GM20431 (cell line): ENCODE data around the gene PDCD4.

Experiments
- in situ Hi-C: fragments of 300-500 bp; cut with MseI, MboI; formaldehyde crosslinking; loops from one replicate; pipeline ENCODE4 v1.15.0; 2020; ENCODE audit warnings: low sequenced_read_pairs; ENCODE audit not compliant: unreplicated experiment

The PDCD4 gene

DNA sequence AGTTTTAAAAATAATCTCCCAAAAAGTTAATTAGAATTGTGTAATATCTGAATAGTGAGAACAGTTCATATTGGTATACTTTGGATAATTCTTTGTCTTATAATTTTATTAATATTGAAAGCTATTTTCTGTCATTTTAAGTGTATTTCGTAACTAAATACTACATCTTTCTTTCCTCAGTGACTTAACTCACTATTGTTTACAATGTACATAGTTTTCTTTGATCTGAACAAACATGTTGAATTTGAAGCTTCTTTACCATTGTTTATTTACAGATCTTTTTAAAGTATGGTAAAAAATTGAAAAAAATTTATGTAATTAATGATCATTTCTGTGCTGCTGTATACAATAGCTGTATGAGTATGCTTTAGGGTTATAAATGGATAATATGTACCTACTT, 5.1 kb downstream of the PDCD4 start:
- in situ Hi-C loops: loop anchor here (25.0 kb wide), 1 partner anchor 114 kb away; no protein-coding TSS in a partner anchor

DNA sequence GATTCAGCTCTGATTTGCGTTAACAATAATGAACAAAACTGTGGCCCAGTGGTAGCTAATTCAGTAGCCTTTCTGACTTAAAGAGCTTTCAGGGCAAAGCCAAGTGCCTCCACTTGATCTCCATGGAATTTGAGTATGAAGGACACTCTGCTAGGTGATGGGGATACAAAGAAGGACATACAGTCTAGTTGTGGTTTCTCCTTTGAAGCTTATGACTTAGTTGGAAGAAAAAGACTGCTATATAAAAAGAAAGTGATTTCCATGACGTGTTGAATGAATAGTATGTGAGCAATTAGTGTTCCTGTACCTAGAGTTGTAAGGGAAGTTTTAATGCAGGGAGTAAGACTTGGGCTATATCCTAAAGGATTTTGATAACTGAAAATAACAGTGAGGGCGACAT, 8.3 kb downstream of the PDCD4 start:
- in situ Hi-C loops: loop anchor here (25.0 kb wide), 1 partner anchor 118 kb away; no protein-coding TSS in a partner anchor

DNA sequence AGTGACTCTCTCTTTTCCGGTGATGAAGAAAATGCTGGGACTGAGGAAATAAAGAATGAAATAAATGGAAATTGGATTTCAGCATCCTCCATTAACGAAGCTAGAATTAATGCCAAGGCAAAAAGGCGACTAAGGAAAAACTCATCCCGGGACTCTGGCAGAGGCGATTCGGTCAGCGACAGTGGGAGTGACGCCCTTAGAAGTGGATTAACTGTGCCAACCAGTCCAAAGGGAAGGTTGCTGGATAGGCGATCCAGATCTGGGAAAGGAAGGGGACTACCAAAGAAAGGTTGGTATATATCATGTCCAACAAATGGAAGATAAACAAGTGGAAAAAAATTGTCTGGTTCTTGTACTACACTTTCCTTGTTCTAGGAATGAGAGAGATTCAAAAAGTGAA, 9.5 kb downstream of the PDCD4 start:
- in situ Hi-C loops: loop anchor here (25.0 kb wide), 1 partner anchor 119 kb away; no protein-coding TSS in a partner anchor

DNA sequence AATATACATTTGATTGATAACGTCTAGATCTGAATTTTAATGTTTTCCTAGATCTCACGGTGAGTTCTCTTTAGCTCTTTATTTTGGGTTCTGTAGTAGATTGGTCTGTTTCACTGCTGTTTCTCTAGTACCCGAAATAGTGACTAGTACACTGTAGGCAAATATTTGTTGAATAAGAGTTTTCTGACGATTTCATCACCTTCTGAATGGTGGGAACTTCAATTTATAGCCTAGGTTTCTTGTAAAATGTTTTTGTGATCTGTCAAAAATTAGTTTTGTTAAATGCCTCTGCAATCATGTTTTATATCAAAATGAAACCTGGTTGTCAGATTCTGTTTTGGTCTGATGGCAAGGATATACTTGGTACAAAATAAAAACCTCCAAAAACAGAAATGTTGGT, 10.2 kb downstream of the PDCD4 start:
- in situ Hi-C loops: loop anchor here (25.0 kb wide), 1 partner anchor 120 kb away; no protein-coding TSS in a partner anchor

DNA sequence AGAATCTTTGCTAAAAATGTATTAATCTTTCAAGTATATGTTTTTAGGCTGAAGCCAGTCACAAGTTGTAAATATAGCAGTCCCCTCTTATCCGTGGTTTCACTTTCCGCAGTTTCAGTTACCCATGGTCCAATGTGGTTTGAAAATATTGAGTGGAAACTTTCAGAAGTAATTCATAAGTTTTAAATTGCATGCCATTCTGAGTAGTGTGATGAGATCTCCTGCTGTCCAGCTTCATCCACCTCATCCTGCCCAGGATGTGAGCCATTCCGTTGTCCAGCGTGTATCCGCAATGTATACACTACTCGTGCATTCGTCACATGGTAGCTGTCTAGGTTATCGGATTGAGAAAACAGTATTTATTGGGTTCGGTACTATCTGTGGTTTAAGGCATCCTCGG, 12.2 kb downstream of the PDCD4 start:
- in situ Hi-C loops: loop anchor here (25.0 kb wide), 1 partner anchor 122 kb away; no protein-coding TSS in a partner anchor

DNA sequence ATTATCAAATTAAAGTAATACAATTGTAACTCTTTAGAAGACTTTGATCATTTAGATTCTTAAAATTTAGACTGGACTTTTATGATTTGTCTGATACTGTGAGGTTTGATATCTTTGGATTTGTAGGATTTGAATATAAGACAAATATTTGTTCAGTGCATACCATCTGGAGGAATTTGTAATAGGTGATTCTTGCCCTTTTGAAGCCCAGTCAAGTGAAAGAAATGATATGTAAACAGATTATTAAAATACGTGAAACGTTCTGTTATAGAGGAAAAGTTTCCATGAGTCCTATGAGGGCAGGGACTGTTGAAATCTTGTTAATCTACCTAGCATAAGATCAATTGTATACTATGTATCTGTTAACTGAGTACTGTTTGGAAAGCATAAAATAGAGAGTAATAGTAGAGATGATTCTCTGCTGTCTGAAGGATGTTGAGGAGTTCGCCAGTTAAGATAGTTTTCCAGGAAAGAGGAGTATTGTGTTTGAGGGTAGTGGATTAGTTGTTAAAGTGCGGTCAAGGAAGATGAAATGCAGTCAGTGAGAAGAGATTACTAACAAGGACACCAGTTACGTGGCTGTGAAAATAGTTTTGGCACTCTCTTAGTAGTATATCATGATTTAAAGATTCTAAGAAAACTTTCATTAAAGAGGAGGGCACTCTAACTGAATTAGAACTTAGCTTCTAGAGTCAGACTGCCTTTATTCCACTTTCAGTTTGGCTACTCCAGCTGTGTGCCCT, 14.4 kb downstream of the PDCD4 start:
- in situ Hi-C loops: loop anchor here (25.0 kb wide), 1 partner anchor 124 kb away; no protein-coding TSS in a partner anchor

DNA sequence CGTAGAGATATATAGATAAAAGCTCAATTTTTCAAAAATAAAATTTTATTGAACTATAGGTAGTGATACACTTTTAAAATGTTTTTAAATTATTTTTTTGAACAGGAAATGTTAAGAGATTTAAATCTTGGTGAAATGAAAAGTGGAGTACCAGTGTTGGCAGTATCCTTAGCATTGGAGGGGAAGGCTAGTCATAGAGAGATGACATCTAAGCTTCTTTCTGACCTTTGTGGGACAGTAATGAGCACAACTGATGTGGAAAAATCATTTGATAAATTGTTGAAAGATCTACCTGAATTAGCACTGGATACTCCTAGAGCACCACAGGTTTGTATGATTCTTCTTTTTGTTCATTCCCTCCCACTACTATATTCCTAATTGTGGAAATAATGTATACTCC, 15.8 kb downstream of the PDCD4 start:
- in situ Hi-C loops: loop anchor here (25.0 kb wide), 1 partner anchor 125 kb away; no protein-coding TSS in a partner anchor

DNA sequence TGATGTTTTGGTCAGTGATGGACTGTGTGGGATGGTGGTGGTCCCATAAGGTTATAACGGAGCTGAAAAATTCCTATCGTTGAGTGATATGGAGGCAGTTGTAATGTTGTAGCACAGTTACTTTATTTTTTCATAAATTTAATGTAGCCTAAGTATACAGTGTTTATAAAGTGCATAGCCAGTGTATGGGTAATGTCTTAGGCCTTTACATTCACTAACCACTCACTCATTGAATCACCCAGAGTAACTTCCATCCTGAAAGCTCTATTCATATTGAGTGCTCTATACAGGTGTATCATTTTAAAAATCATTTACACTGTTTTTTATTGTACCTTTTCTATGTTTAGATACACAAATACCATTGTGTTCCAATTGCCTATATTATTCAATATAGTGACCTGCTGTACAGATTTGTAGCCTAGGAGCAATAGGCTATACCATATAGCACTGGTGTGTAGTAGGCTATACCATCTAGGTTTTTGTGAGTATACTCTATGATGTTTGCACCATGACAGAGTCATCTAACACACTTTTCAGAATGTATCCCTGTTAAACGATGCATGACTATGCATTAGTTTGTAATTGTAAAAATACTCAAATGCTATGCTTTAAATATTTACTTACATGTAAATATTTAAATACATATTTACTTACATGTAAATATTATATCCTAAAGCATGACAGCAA, 21.0 kb downstream of the PDCD4 start:
- in situ Hi-C loops: loop anchor here (25.0 kb wide), 1 partner anchor 130 kb away; no protein-coding TSS in a partner anchor

DNA sequence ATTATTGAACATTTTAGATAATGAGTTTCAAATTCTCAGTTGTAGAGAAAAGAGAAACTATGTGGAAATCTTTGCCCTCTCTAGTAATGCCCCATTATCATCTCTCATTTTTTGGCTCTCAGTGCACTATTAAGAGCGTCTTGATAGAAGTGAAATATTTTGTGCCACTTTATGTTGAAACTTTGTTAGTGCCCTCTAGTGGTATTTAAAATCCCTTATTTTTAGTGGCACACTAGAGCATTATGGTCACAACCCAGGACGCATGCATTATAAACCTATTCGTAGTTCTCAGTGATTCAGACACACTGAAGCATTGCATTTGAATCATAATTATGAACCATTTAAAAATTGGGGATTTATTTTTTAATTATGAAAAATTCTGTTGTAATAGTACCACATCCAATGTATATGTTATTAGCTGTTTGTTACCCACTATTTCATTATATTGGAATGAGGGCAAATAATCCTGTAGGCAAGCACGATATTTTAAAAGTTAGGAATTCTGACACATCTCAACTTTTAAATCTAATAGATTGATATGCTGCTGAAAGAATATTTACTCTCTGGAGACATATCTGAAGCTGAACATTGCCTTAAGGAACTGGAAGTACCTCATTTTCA, 21.9 kb downstream of the PDCD4 start:
- in situ Hi-C loops: loop anchor here (25.0 kb wide), 1 partner anchor 131 kb away; no protein-coding TSS in a partner anchor

DNA sequence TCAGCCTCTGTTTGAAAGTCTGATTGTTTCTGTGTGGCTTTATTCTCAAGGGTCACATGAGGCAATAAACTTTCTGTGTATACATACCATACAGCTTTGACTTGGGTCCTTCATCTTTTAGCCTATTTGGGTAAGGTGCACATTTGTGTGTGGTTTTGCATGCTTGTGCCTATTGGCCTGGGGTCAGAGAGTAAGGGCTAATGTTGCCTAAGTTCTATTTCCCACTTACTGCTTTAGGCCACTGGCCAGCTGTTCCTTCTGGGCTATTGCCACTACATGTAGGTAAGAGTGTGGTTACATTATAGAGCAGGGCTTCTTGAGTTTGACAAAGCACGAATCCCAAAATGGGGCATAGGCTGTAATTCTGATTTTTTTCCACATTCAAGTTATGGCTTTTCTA, 25.5 kb downstream of the PDCD4 start:
- in situ Hi-C loops: loop anchor here (25.0 kb wide), 1 partner anchor 135 kb away; no protein-coding TSS in a partner anchor

DNA sequence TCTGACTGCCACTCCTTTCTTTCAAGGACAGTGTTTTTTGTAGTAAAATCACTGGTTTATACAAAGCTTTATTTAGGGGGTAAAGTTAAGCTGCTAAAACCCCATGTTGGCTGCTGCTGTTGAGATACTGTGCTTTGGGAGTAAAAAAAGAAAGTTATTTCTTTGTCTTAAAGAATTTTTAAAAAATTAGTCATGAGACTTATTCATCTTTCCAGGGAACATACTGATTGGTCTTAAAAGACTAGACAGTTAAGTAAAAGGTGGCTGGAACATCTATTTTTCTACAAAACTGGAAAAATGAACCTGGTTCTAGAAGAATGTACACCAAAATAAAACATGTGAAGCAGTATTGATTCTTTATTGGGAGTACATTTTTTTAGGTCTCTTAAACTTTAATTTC, 26.7 kb downstream of the PDCD4 start:
- in situ Hi-C loops: loop anchor here (25.0 kb wide), 1 partner anchor 136 kb away; no protein-coding TSS in a partner anchor

DNA sequence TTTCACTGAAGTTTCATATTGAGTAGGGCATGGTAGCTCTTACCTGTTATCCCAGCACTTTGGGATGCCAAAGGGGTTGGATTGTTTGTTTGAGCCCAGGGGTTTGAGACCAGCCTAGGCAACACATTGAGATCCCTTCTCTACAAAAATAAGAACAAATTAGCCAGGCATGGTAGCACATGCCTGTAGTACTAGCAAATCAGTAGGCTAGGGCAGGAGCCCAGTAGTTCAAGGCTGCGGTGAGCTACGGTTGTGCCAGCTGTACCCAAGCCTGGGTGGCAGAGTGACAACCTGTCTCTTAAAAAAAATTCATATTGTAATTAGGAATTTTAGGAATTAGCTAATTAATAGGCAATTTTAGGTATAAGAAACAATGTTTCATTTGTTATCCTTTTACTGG, 29.3 kb downstream of the PDCD4 start:
- in situ Hi-C loops: no loop called here

DNA sequence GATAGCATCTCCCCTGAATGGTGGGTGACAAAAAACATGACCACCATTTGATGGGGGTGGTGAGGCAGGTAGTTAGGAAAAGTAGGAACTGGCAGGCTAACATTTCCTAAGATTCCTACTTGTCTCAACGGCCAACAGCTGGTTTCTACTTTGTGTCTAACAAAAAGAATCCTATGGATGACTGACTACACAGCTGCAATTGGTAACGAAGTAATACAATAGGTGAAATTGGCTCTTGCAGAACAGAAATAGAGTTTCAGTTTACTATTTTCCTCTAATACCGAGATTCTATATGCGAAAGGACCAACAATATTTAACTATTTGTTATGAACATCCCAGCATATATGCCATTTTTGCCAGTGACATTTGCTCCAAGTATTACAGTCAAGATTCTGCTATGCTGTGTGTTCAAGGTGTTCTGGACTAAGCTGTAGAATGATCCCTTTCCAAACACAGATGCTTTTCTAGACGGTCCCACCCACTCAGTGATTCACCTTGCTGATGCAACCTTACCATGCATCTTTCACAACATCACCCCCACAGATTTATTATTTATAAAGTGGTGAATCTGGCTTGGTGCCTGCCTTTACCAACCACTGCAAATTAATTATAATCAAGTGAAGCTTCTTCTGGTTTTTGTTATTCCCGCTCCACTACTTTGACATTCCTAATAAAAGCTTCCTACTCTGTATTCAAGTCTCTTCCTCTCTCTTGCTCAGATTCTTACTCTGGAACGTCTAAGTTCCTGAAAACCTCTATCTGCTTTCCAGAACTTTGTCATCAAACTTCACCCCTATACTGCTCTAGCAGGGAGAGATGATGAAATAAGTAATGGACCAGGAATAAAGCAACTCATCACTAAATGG, 30.5 kb downstream of the PDCD4 start:
- in situ Hi-C loops: no loop called here

DNA sequence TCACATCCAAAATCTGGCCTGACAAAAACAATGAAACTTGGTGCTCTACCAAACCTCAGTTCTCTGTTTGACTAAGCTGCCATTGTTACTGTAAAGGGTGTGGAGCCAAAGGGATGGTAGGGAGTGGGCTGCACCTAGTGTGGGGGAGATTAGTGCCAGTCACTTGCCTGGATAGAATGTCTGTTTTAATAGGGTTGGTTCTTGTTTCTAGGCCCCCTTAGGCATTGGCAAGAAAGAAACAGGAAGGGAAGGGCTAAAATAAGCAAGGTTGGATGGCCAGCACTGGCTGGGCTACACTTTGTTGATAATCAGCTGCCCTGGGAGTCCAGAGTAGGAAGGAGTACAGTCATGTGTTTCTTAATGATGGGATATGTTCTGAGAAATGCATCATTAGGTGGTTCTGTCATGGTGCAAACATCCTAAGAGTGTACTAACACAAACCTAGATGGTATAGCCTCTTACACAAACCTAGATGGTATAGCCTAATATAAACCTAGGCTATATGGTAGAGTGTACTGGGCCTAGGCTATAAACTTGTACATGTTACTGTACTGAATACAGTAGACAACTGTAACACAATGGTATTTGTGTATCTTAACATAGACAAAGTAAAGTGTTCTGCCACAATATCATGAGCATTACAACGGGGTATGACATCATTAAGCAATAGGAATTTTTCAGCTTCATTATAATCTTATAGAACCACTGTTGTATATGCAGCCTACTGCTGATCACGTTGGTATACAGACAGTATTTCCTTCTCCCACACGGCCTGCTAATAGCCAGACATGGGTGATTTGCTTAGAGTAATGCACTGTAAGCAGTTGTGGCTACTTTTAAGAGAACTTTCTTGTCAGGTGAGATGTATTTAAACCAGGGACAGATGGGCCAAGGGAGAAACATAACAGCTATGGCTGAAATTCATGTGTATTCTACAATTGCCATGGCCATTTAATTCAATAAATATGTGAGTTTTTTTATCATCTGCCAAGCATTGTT, 31.9 kb downstream of the PDCD4 start:
- in situ Hi-C loops: no loop called here

DNA sequence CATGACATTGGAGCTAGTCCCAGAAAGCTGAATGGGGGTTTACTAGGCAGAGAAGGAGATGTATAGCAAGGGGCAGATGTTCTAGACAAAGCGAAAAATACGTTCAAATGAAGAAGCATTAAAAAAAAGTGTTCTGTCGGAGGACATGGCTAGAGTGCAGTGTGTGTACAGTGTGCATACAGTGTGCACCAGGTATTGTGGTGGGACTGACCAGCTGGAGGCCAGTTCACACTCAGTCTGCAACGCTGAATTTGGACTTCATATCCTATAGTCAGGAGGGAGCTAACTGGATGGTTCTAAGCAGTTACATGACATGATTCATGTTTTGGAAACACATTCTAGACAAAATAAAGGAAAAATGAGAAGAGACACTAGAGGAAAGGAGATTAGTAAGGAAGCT, 38.4 kb downstream of the PDCD4 start:
- in situ Hi-C loops: no loop called here

DNA sequence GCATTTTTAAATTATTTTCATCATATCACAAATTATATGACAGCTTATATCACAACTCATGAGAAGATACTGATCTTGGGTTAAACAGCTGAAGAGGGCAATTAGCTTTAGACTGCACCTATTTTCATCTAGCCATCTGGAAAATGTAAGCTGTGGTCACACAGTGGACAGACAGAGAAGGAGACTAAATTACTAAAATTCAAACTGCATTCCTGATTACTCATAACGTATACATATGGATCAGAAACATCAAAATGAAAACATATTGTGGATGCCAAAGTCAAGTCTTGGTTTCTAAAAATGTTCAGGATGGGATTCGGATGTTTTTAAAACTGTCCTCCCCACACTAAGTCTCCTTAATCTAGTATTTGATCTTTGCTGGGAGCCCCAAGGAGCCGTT, 40.6 kb downstream of the PDCD4 start:
- in situ Hi-C loops: no loop called here

DNA sequence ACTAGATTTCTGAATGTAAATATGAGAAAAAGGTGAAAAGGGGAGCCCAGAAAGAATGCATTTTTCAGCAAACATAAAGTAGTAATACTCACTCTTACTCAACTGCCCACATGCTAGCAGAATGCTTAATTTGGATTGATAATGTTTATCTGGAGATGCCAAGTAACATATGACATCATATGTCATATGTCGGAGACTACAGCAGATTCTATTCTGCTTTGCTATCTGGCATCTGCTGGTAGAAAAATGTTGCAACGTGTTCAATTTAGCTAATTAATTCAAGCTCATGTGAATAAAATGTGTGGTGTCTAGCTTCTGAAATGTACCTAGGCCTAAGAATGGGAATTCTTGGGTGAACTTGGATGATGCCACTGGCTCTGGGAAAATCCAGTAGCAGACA, 42.7 kb downstream of the PDCD4 start:
- in situ Hi-C loops: no loop called here

DNA sequence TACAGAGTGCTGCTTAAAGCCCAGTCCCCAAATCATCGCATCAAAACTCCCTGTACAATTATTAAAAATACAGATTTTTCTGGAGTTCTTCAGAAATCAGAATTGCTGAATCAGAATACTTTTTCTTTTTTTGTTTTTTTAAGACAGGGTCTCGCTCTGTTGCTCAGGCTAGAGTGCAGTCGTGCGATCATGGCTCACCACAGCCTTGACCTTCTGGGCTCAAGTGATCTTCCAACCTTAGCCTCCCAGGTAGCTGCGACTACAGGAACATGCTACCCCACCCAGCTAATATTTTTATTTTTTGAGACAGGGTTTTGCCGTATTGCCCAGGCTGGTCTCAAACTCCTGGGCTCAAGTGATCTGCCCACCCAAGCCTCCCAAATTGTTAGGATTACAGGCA, 43.3 kb downstream of the PDCD4 start:
- in situ Hi-C loops: no loop called here
